Activated naive CD8-positive, alpha-beta T cell treated with anti-CD3 and anti-CD28 coated beads, Interleukin-2, amount 50 U/mL, for 24 hours (primary cell): ENCODE data around the gene NEURL4.
A peak's percentile ranks its signal among the peaks of the same experiment; 100 is the strongest.

Experiments used
- ATAC-seq: fragments of 150-1000 bp; cut with Tn5 transposase; one replicate; pipeline ENCODE4 v1.10.0; 2021
- DNase-seq: peaks from one replicate; pipeline ENCODE4 v3.0.0; 2021
- H3K27ac Mint-ChIP-seq: one replicate; pipeline ENCODE4 v1.8.0; 2021; ENCODE audit warnings: mild to moderate bottlenecking, mixed read lengths
- H3K27me3 Mint-ChIP-seq: one replicate; pipeline ENCODE4 v1.8.0; 2021; ENCODE audit warnings: mixed read lengths
- H3K36me3 Mint-ChIP-seq: one replicate; pipeline ENCODE4 v1.8.0; 2021; ENCODE audit warnings: low read depth, mixed read lengths
- H3K4me1 Mint-ChIP-seq: one replicate; pipeline ENCODE4 v1.8.0; 2021; ENCODE audit warnings: mixed read lengths
- H3K4me3 Mint-ChIP-seq: one replicate; pipeline ENCODE4 v1.8.0; 2021; ENCODE audit warnings: mild to moderate bottlenecking, moderate library complexity, mixed read lengths
- H3K9me3 Mint-ChIP-seq: one replicate; pipeline ENCODE4 v1.8.0; 2021; ENCODE audit warnings: mixed read lengths

The NEURL4 gene

DNA sequence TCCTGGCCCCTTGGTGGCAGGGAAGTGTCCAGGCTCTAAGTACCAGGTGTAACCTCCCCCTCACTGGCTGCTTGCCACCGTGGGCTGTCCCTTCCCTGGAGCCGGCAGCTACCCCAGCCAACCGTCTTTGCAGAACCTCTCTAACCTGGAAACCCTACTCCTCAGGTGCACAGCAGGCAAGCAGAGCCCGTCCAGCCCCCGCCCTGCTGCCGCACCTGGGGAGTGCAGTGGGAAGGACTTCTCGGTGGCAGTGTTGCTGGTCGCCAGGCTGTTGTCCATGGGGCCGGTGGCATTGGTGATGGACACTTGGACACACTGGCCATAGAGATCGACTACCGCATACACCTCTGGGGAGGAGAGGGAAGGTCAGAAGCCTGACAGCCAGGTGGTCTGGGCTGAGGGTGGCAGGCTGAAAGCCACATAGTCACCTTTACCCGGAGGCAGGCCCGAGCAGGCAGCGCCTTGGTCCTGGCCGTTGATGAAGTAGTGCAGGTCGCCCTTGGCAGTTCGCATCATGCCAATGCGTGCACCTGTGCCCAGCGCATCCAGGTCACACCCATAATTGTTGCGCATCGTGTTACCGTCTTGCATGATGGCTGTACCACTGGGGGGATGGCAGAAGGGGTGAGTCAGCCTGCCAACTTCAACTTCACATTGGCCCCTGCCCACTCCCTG is 6.5 kb downstream of the NEURL4 start:
- Mint-ChIP-seq H3K36me3 (peaks cover 19% of the 10 kb centered on the region), H3K27me3 (no peaks in the 10 kb centered on the region), H3K27ac (no peak overlapping the region), H3K9me3 (no peaks in the 10 kb centered on the region), H3K4me3 (no peak overlapping the region), H3K4me1 (peaks cover 8% of the 10 kb centered on the region)
- DNase-seq = no peak
- ATAC-seq = no peak

DNA sequence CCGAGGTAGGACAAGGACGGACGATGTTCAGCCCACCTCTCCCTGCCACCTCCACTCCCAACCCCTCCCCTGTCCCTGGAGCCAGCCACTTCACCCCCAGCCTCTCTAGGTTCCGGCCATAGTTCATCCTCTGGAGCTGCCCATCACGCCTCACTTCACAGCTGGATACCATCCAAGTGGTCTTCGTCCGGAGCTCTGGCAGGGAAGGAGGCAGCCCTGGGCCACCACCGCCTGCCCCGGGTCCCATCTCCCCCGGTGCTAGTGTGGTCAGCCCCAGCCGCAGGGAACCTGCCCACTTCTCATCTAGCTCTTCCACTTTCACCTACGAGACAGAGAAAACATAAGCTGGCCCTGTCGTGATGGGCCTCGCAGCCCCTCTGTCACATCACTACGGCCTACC is 7.7 kb downstream of the NEURL4 start:
- no peaks in the 10 kb centered on the region for H3K27me3 Mint-ChIP-seq
- no peak for ATAC-seq
- H3K4me1 Mint-ChIP-seq = peaks cover 4% of the 10 kb centered on the region
- H3K9me3 Mint-ChIP-seq = no peaks in the 10 kb centered on the region
- H3K4me3 Mint-ChIP-seq = no peak overlapping the region
- no peak for DNase-seq
- H3K27ac Mint-ChIP-seq = no peak overlapping the region
- H3K36me3 Mint-ChIP-seq = peaks cover 21% of the 10 kb centered on the region

- H3K27ac Mint-ChIP-seq = no peak overlapping the region
- no peaks in the 10 kb centered on the region for H3K9me3 Mint-ChIP-seq
- H3K4me1 Mint-ChIP-seq = peaks cover 23% of the 10 kb centered on the region
- H3K36me3 Mint-ChIP-seq = peaks cover 34% of the 10 kb centered on the region
- DNase-seq (no peak), ATAC-seq (no peak)
- H3K4me3 Mint-ChIP-seq = no peak overlapping the region
- no peaks in the 10 kb centered on the region for H3K27me3 Mint-ChIP-seq
Measured at GRCh38 chr17:7318121-7318860, 10.8 kb downstream of the NEURL4 start.

- Mint-ChIP-seq H3K9me3 (no peaks in the 10 kb centered on the region), H3K4me1 (peaks cover 33% of the 10 kb centered on the region), H3K27ac (no peak overlapping the region), H3K36me3 (peaks cover 41% of the 10 kb centered on the region), H3K4me3 (no peak overlapping the region), H3K27me3 (no peaks in the 10 kb centered on the region)
- DNase-seq (no peak), ATAC-seq (no peak)
Measured at GRCh38 chr17:7317161-7317803, 11.9 kb downstream of the NEURL4 start.

DNA sequence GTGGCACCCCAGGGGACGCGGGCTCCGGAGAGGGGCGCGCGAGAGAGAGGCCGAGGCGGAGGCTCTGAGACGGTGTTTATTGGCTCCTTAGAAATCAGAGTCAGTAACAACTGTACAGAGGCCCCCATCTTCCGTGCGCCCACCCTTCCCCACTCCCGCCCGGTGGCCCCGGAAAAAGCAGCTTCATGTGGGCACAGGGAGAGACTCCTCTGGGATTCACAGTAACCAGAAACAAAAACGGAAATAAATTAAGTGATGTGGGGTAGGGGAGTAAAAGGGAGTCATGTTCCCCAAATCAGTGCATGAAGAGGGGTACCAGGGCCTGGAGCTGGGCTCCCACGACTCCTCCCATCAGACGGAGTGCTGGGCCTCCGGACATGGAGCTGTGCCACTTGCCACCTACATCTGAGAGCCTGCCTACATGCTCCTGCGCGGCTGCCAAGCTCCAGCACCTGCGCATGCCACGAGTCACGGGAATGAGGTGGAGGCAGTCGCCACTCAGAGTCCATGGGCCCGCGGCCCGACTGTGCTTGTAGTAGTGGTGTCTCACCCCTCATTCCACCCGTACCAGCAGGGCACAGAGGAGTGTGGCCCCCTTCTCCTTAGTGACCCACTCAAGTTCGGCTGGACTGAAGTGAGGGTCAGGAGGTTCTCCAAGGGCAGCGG is 13.4 kb downstream of the NEURL4 start:
- H3K4me1 Mint-ChIP-seq = peaks cover 45% of the 10 kb centered on the region
- H3K27me3 Mint-ChIP-seq = no peaks in the 10 kb centered on the region

DNA sequence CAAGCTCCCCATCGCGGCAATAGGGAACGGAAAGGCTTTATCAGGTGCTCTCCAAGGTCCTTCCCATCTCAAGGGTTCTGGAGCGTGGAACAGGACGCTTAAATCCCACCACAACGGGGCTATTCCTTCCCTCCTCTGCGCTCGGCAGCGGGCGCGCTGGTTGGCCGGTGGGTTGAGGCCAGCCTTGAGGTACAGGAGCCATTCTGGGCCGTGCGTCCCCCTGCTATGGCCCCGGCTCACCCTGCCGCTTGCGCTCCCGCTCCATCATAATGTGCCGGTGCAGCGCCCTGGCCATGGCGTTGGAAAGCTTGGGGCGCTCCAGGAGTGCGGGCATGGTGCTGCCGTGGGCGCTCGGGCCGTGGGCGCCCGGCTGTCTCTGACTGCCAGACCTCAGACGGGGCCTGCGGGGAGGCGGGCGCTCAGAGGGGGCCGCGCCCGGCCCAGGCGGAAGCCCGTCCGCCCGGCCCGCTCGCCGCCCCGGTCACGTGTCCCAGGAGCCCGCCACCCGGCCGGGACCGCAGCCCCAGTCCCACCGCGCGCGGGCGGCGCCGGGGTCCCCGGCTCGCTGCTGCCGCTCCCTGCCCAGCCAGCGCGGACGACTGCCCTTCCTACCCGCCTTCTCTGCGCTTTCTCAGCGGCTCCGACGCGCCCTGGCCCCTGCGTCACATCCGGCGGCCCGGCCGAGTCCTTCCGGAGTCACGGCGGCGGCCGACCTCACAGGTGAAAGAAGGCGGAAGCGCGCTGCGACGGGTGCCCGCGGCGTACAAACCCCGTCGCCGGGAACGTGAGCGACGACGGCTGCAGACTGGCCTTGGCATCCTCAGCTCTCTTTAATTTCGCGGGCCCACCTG is 14.2 kb downstream of the NEURL4 start, which contains the start of gene GPS2:
TSS of gene GPS2 (minus strand) at position 642 of the 851 bp plus-strand sequence. CDS start at position 334, 308 bp downstream.
- H3K36me3 Mint-ChIP-seq = peaks cover 50% of the 10 kb centered on the region
- H3K4me1 Mint-ChIP-seq = peaks cover 53% of the 10 kb centered on the region
- DNase-seq = peak; percentile 96
- H3K9me3 Mint-ChIP-seq = no peaks in the 10 kb centered on the region
- H3K27me3 Mint-ChIP-seq = no peaks in the 10 kb centered on the region
- H3K27ac Mint-ChIP-seq = peak within 1 kb of the TSS; percentile 90
- ATAC-seq = peak; percentile 78
- H3K4me3 Mint-ChIP-seq = peak within 1 kb of the TSS; percentile 98

More for the DNA sequence above, 13.4 kb downstream of the NEURL4 start:
- peak overlapping the region; percentile 87 for H3K27ac Mint-ChIP-seq
- peak overlapping the region; percentile 98 for H3K4me3 Mint-ChIP-seq
- ATAC-seq = no peak
- no peak for DNase-seq
- no peaks in the 10 kb centered on the region for H3K9me3 Mint-ChIP-seq
- peaks cover 46% of the 10 kb centered on the region for H3K36me3 Mint-ChIP-seq

GRCh38 chr17:7313890-7314718 is 15.0 kb downstream of the NEURL4 start:
- Mint-ChIP-seq H3K27me3 (no peaks in the 10 kb centered on the region), H3K36me3 (peaks cover 58% of the 10 kb centered on the region), H3K4me3 (peak overlapping the region; percentile 98), H3K27ac (peak overlapping the region; percentile 90), H3K9me3 (no peaks in the 10 kb centered on the region), H3K4me1 (peaks cover 61% of the 10 kb centered on the region)
- ATAC-seq = peak; percentile 6
- DNase-seq = no peak

GRCh38 chr17:7313088-7313889 is 15.8 kb downstream of the NEURL4 start:
- H3K9me3 Mint-ChIP-seq = no peaks in the 10 kb centered on the region
- H3K27me3 Mint-ChIP-seq = no peaks in the 10 kb centered on the region
- H3K4me3 Mint-ChIP-seq = peak overlapping the region; percentile 98
- DNase-seq = no peak
- peaks cover 69% of the 10 kb centered on the region for H3K4me1 Mint-ChIP-seq
- peak; percentile 15 for ATAC-seq
- H3K27ac Mint-ChIP-seq = peak overlapping the region; percentile 90
- peaks cover 66% of the 10 kb centered on the region for H3K36me3 Mint-ChIP-seq

DNA sequence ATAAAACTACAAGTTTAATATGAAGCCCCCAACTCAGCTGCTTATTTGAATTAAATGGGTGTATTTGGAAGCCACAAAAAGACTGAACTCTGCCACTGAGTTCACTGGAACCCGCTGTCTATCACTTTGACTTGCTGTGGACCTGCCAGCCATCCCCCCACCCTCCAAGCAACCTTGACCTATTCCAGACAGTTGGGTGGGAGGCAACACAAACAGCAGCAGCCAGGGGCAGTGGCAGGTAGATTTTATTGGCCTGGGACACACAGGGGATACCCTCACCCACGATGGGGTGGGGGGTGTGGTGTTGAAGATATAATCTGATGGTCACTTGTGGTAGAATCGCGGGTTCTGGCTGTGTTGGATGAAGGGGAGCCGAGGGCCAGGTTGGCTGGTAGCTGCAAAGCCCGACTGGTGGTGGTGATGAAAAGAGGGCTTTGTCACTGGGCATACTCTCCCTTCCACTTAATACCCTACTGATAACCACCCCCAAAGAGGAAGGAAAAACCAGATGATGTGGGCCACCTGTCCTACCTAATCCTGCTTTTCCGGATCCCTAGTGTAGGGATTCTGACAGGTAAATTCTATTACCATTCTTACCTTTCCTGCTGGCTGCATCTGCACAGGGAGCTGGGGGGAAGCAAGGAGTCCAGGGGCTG is 16.6 kb downstream of the NEURL4 start:
- Mint-ChIP-seq H3K9me3 (no peaks in the 10 kb centered on the region), H3K4me3 (peak overlapping the region; percentile 98), H3K36me3 (peaks cover 63% of the 10 kb centered on the region), H3K27me3 (no peaks in the 10 kb centered on the region), H3K4me1 (peaks cover 69% of the 10 kb centered on the region), H3K27ac (peak overlapping the region; percentile 90)
- DNase-seq (no peak), ATAC-seq (no peak)

GRCh38 chr17:7311110-7311705 is 17.9 kb downstream of the NEURL4 start:
- ATAC-seq (no peak), DNase-seq (no peak)
- Mint-ChIP-seq H3K27me3 (peaks cover 5% of the 10 kb centered on the region), H3K9me3 (no peaks in the 10 kb centered on the region), H3K36me3 (peaks cover 65% of the 10 kb centered on the region), H3K27ac (peak overlapping the region; percentile 99), H3K4me3 (peak overlapping the region; percentile 98), H3K4me1 (peaks cover 79% of the 10 kb centered on the region)

- ATAC-seq (no peak), DNase-seq (no peak)
- Mint-ChIP-seq H3K27ac (peak overlapping the region; percentile 99), H3K4me3 (peak overlapping the region; percentile 98), H3K4me1 (peaks cover 74% of the 10 kb centered on the region), H3K9me3 (no peaks in the 10 kb centered on the region), H3K27me3 (peaks cover 5% of the 10 kb centered on the region), H3K36me3 (peaks cover 62% of the 10 kb centered on the region)
Measured at GRCh38 chr17:7309628-7310027, 19.5 kb downstream of the NEURL4 start.
